K562 (cell line): ENCODE results near the gene PLEKHA8. TPM values are rescaled to one million over a fixed set of nuclear protein-coding genes. Genes with fewer than 3 reads are reported as not detected.
A peak's percentile ranks its signal among the peaks of the same experiment; 100 is the strongest.

Experiments used
- DIDO1 ChIP-seq: fragments of 450-650 bp; IDR thresholded peaks from 2 replicates; pipeline ENCODE4 v1.6.1; 2016; ENCODE audit warnings: low read depth, missing biosample characterization, missing genetic modification characterization
- FOXP1 ChIP-seq: sonication (generic); formaldehyde crosslinking; IDR thresholded peaks from 2 replicates; pipeline ENCODE4 v1.8.0; 2022; ENCODE audit warnings: mild to moderate bottlenecking, missing genetic modification reagents
- MECOM ChIP-seq: fragments of 250-450 bp; sonication (Bioruptor Pico); IDR thresholded peaks from 2 replicates; pipeline ENCODE4 v1.8.0; 2022; ENCODE audit warnings: inconsistent platforms
- NFRKB ChIP-seq: fragments of 450-650 bp; IDR thresholded peaks from 2 replicates; pipeline ENCODE4 v1.6.1; 2016; ENCODE audit warnings: low read depth
- PHF21A ChIP-seq: fragments of 450-650 bp; IDR thresholded peaks from 2 replicates; pipeline ENCODE4 v1.6.1; 2017; ENCODE audit warnings: low read depth, borderline replicate concordance
- POLR2B ChIP-seq: fragments of 450-650 bp; IDR thresholded peaks from 2 replicates; pipeline ENCODE4 v1.6.1; 2018; ENCODE audit warnings: low read depth; ENCODE audit not compliant: partially characterized antibody
- SAP30 ChIP-seq: fragments of 200-600 bp; sonication (generic); IDR thresholded peaks from 2 replicates; pipeline ENCODE4 v1.6.1; 2012; ENCODE audit warnings: borderline replicate concordance, low read depth, mild to moderate bottlenecking, moderate library complexity, low read length, control low read depth, inconsistent platforms; ENCODE audit not compliant: insufficient read depth, poor library complexity, severe bottlenecking
- SUPT5H ChIP-seq: fragments of 450-650 bp; IDR thresholded peaks from 2 replicates; pipeline ENCODE4 v1.6.1; 2016
- TAF9B ChIP-seq: fragments of 450-650 bp; IDR thresholded peaks from 2 replicates; pipeline ENCODE4 v1.6.1; 2018; ENCODE audit warnings: mild to moderate bottlenecking; ENCODE audit not compliant: partially characterized antibody
- polyA plus RNA-seq, 8 experiments: library from polyadenylated mRNA; depleted of rRNA in 4 of 8; stranded (reverse) in 5 of 8; unstranded in 3 of 8; fragments of >200 nt; fragmentation: Nextera tagmentation in 2 of 8; fragmentation: Illumina TruSeq in 1 of 8; extraction: Ambion mirVana in 2 of 8; extraction: Trizol in 1 of 8; gene quantifications; 2 replicates each; pipeline versions ENCODE4 v1.2.1 to v1.2.3, GENCODE V29; 2011 to 2014; ENCODE audit warnings: inconsistent platforms in 1 of 8, missing spikeins in 1 of 8
- total RNA-seq, 7 experiments: library from RNA; depleted of rRNA in 6 of 7; stranded (reverse); fragments of >200 nt in 6 of 7; fragmentation: Illumina TruSeq in 2 of 7; extraction: Trizol in 2 of 7; gene quantifications; 2 replicates each; pipeline versions ENCODE4 v1.2.1 to v1.2.3, GENCODE V29; 2011 to 2021; ENCODE audit warnings: low replicate concordance in 1 of 7
- TF ChIP-seq, protein P1 (sequence below): fragments of 450-650 bp; IDR thresholded peaks from 2 replicates; pipeline ENCODE4 v1.6.1; 2016; ENCODE audit warnings: low read depth, mild to moderate bottlenecking, moderate library complexity
- TF ChIP-seq, protein P2 (sequence below): fragments of 200-800 bp; sonication (Bioruptor generic); IDR thresholded peaks from 2 replicates; pipeline ENCODE4 v1.6.1; 2017; ENCODE audit warnings: missing genetic modification characterization, missing compliant biosample characterization

PLEKHA8 gene
- total and polyA plus RNA-seq, 9 of the 15 experiments (the other 6 are each of a cell fraction or from before 2014, with no cell fraction given) = 3.2 to 16.3 (median 11.8) TPM

DNA sequence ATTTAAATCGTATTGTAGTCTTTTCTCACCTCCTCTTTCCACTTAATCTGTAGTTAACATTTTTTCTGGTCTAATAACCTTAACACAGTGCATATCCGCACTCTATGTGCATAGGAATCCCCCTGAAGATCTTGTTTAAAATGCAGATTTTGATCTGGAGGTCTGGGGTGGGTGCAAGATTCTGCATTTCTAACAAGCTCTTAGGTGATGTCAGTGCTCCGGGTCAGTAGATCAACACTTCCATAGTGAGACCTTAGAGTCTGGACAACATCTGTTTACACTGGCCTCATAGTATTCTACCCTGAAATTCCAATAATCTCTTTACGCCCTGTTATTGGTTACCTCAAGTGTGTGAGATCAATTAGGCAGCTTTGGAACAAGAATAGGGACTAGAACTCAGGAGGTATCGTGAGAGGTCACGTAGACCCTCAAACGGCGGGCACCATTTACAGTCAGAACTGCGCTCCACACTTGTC lies 434 bp upstream of the PLEKHA8 start (continued):
- TF ChIP-seq TAF9B (peak; percentile 24), POLR2B (peak; percentile 31), SUPT5H (peak; percentile 58; the same call in 1 of the 2 replicates), SAP30 (peak; percentile 23), MECOM (CRISPR knock-in tag) (no peak), FOXP1 (no peak), DIDO1 (tag) (no peak), PHF21A (no peak), NFRKB (no peak; the same call in 1 of the 2 replicates)
- TF ChIP-seq, protein P1, sequence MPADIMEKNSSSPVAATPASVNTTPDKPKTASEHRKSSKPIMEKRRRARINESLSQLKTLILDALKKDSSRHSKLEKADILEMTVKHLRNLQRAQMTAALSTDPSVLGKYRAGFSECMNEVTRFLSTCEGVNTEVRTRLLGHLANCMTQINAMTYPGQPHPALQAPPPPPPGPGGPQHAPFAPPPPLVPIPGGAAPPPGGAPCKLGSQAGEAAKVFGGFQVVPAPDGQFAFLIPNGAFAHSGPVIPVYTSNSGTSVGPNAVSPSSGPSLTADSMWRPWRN = 0 out of 2 replicates have a peak, but pooled peaks have one; percentile 10
- TF ChIP-seq, protein P2, sequence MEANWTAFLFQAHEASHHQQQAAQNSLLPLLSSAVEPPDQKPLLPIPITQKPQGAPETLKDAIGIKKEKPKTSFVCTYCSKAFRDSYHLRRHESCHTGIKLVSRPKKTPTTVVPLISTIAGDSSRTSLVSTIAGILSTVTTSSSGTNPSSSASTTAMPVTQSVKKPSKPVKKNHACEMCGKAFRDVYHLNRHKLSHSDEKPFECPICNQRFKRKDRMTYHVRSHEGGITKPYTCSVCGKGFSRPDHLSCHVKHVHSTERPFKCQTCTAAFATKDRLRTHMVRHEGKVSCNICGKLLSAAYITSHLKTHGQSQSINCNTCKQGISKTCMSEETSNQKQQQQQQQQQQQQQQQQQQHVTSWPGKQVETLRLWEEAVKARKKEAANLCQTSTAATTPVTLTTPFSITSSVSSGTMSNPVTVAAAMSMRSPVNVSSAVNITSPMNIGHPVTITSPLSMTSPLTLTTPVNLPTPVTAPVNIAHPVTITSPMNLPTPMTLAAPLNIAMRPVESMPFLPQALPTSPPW (CRISPR knock-in tag) = no peak
